GM23248 (cell line): ENCODE measurements around the gene AKT2. TPM values are rescaled to one million over a fixed set of nuclear protein-coding genes. Genes with fewer than 3 reads are reported as not detected.
A peak's percentile ranks its signal among the peaks of the same experiment; 100 is the strongest.

Experiments used
- DNase-seq: peaks from one replicate; pipeline ENCODE4 v3.0.0-alpha.2; 2015
- H2AFZ ChIP-seq: fragments of 200-600 bp; sonication (generic); 2 replicates; pipeline ENCODE4 v1.6.1; 2016; ENCODE audit warnings: antibody characterized with exemption
- H3F3A ChIP-seq: fragments of 200-600 bp; sonication (generic); 2 replicates; pipeline ENCODE4 v1.6.1; 2016; ENCODE audit warnings: mild to moderate bottlenecking, antibody characterized with exemption, mixed run types; ENCODE audit not compliant: insufficient read depth
- H3K27ac ChIP-seq: fragments of 200-600 bp; sonication (generic); 2 replicates; pipeline ENCODE4 v1.5.1; 2016; ENCODE audit warnings: mild to moderate bottlenecking
- H3K27me3 ChIP-seq: fragments of 200-600 bp; sonication (generic); replicated peaks from 2 replicates; pipeline ENCODE4 v1.6.1; 2016; ENCODE audit warnings: mild to moderate bottlenecking; ENCODE audit not compliant: insufficient read depth
- H3K36me3 ChIP-seq: fragments of 200-600 bp; sonication (generic); 2 replicates; pipeline ENCODE4 v1.6.1; 2016; ENCODE audit warnings: low read depth, mild to moderate bottlenecking
- H3K4me1 ChIP-seq: fragments of 200-600 bp; sonication (generic); 2 replicates; pipeline ENCODE4 v1.6.1; 2016; ENCODE audit warnings: mild to moderate bottlenecking; ENCODE audit not compliant: insufficient read depth
- H3K4me2 ChIP-seq: fragments of 200-600 bp; sonication (generic); one replicate; pipeline ENCODE4 v1.6.1; 2016; ENCODE audit warnings: mild to moderate bottlenecking; ENCODE audit not compliant: unreplicated experiment
- H3K4me3 ChIP-seq: fragments of 200-600 bp; sonication (generic); 2 replicates; pipeline ENCODE4 v1.5.1; 2016; ENCODE audit warnings: mild to moderate bottlenecking
- H3K79me2 ChIP-seq: fragments of 200-600 bp; sonication (generic); 2 replicates; pipeline ENCODE4 v1.6.1; 2016; ENCODE audit warnings: mild to moderate bottlenecking; ENCODE audit not compliant: insufficient read depth
- H3K9ac ChIP-seq: fragments of 200-600 bp; sonication (generic); 2 replicates; pipeline ENCODE4 v1.6.1; 2016; ENCODE audit warnings: mild to moderate bottlenecking
- H3K9me2 ChIP-seq: fragments of 200-600 bp; sonication (generic); 2 replicates; pipeline ENCODE4 v1.6.1; 2016; ENCODE audit warnings: mixed run types, mild to moderate bottlenecking, moderate library complexity; ENCODE audit not compliant: insufficient read depth
- H3K9me3 ChIP-seq: fragments of 200-600 bp; sonication (generic); one replicate; pipeline ENCODE4 v1.6.1; 2017; ENCODE audit warnings: low read depth
- H4K20me1 ChIP-seq: fragments of 200-600 bp; sonication (generic); 2 replicates; pipeline ENCODE4 v1.6.0; 2016; ENCODE audit not compliant: insufficient read depth
- EZH2 ChIP-seq: fragments of 200-600 bp; sonication (generic); IDR thresholded peaks from 2 replicates; pipeline ENCODE4 v1.6.1; 2018; ENCODE audit warnings: antibody characterized with exemption, mild to moderate bottlenecking; ENCODE audit not compliant: insufficient read depth, poor library complexity, severe bottlenecking
- EZH2phosphoT487 ChIP-seq: fragments of 200-600 bp; sonication (generic); IDR thresholded peaks from 2 replicates; pipeline ENCODE4 v1.6.1; 2018; ENCODE audit warnings: antibody characterized with exemption, moderate library complexity, mild to moderate bottlenecking, low read depth; ENCODE audit not compliant: insufficient read depth
- WGBS, 2 experiments: methylation state at CpG; one replicate each; pipeline ENCODE4 v1.1.6; 2015 to 2017; ENCODE audit warnings: low lambda C conversion rate in 2 of 2, low coverage in 1 of 2; ENCODE audit errors: missing lambda C conversion rate in 2 of 2; 5-methylcytosine and 5-hydroxymethylcytosine counted together
- in situ Hi-C: fragments of 300-500 bp; cut with MboI; formaldehyde crosslinking; loops from 2 replicates; pipeline ENCODE4 v1.15.0; 2020
- polyA plus RNA-seq: library from polyadenylated mRNA; unstranded; fragments of >200 nt; fragmentation: Nextera tagmentation; extraction: Ambion mirVana; gene quantifications from 2 replicates; pipeline ENCODE4 v1.2.1, GENCODE V29; 2016
- total RNA-seq: library from RNA; depleted of rRNA; stranded (reverse); fragments of >200 nt; shearing (Covaris generic); gene quantifications from 2 replicates; pipeline ENCODE4 v1.2.3, GENCODE V29; 2014

Gene AKT2
- total and polyA plus RNA-seq, 2 experiments from 2014 or later = 41.5 to 123 TPM

DNA sequence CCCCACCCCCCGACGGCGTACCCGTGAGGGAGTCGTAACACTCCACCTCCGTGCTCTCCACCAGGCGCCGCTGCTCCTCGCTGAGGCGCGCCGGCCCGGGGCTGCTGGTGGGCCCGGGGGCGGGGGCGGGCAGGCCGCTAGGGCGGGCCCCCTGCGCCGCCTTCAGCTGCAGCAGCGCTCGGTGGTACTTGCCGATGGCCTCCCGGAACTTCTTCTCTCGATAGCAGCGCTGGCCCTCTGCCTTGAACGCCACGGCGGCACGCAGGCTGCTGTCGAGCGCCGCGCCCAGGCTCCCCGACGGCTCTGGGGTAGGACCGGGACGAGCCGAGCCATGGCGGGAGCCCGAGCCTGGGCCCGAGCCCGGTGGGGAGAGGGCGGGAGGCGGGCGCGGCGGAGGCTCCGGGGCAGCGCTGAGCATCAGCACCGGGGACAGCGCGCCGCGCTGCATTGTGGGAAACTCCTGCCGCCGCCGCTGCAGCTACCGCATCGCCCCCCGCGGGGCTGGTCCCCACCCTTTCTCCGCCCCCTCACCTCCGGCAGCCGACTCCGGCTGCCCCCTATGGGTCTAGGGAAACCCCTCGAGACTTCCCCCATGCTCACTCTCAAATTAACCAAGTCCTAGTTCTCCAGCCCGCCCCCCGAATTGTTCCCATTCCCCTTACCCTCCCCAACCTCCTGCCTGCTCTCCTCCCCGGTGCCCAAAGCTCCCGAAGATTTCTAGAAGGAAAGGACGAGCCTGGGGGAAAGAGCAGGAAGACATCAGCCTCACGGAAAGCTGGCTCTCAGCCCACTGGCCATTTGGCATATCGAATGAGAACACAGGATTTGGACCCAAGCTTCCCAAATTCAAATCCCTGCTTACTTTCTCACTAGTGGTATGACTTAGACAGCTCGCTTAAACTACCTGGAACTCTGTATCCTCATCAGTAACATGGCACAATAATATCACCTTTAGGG is 66.9 kb downstream of the AKT2 start, which contains the start of gene TTC9B:
TTC9B (minus strand) TSS at position 451 of the 957 bp plus-strand sequence; CDS start at position 448, 3 bp downstream.
- TF ChIP-seq EZH2 (no peak), EZH2phosphoT487 (no peak)
- Histone ChIP-seq H3K27ac (no peak within 1 kb of the TSS), H3K79me2 (no peaks in the 10 kb centered on the region), H3K36me3 (no peaks in the 10 kb centered on the region), H3K27me3 (peaks cover 20% of the 10 kb centered on the region), H3K4me1 (0 out of 2 replicates have a peak, but pooled peaks cover 8% of the 10 kb centered on the region), H2AFZ (no peak within 1 kb of the TSS), H3K4me3 (no peak within 1 kb of the TSS), H3K9ac (no peak within 1 kb of the TSS), H3K9me2 (no peaks in the 10 kb centered on the region), H3K4me2 (no peak within 1 kb of the TSS), H4K20me1 (no peaks in the 10 kb centered on the region), H3K9me3 (no peaks in the 10 kb centered on the region), H3F3A (peaks cover 11% of the 10 kb centered on the region; the same call in 1 of the 2 replicates)
- peak; percentile 60 for DNase-seq
- WGBS, 2 experiments = 5 to 6% methylated on average over 24 to 43 of the region's 75 CpGs
- in situ Hi-C loops = no loop called here

DNA sequence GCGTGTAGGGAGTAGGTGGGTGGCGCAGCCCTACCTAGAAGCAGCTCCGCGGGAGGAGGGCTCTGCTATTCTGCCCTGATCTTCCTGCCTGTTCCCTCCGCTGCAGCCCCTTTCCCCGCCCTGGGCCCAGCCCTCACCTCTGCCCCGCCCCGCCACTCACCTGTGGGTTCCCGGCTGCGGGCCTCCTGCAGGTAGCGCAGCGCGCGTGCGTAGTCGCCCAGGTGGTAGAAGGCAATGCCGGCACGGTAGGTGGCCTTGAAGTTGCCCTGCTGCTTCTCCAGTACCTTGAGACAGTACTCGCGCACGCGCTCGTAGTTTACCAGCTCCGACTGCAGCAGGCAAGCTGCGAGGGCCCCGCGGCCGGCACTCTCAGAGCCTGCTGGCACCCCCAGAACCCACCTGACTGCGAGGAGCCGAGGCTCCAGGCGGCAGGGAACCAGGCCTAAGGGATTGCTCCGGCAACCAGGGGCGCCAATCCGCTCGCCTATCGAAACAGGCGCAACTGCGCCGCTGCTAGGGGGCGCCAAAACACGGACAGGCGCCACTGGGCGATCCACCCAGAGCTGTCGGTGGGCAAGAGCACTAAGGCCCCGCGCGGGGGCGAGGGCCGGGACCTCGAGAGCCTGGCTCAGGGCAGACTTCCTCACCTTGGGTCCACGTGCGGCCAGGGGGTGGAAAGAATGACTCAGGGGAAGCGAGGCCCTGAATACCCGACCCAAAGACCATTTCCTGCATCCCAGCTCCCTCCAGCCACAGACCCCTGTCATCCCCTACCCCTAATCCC is 67.9 kb downstream of the AKT2 start:
- no peak overlapping the region for H3K27ac ChIP-seq
- no peaks in the 10 kb centered on the region for H3K79me2 ChIP-seq
- no peak overlapping the region for H3K9ac ChIP-seq
- H3K9me2 ChIP-seq = no peaks in the 10 kb centered on the region
- H3K4me3 ChIP-seq = no peak overlapping the region
- in situ Hi-C loops = no loop called here
- no peaks in the 10 kb centered on the region for H4K20me1 ChIP-seq
- no peaks in the 10 kb centered on the region for H3K9me3 ChIP-seq
- no peaks in the 10 kb centered on the region for H3K36me3 ChIP-seq
- no peak overlapping the region for H3K4me2 ChIP-seq
- DNase-seq = peak; percentile 21
- whole genome bisulfite sequencing, 2 experiments = 13 to 16% methylated on average over 46 to 54 of the region's 54 CpGs
- peaks cover 11% of the 10 kb centered on the region; the same call in 1 of the 2 replicates for H3F3A ChIP-seq
- no peak for TF ChIP-seq EZH2phosphoT487
- TF ChIP-seq EZH2 = no peak
- no peak overlapping the region for H2AFZ ChIP-seq
- H3K27me3 ChIP-seq = peaks cover 20% of the 10 kb centered on the region
- 0 out of 2 replicates have a peak, but pooled peaks cover 8% of the 10 kb centered on the region for H3K4me1 ChIP-seq

DNA sequence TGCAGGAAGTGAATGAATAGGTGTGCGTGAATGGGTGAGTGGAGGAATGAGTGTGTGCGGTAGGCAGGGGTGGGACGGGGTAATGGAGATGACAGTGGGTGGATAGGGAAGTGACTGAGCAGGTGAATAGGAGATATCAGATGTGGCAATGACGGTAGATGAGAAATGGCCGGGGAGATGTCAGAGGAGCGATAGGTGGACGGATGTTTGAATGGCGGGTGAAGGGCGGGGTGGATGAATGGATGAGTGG is 68.4 kb downstream of the AKT2 start:
- in situ Hi-C loops = no loop called here
- Histone ChIP-seq H3K9me2 (no peaks in the 10 kb centered on the region), H3F3A (peaks cover 11% of the 10 kb centered on the region; the same call in 1 of the 2 replicates), H3K79me2 (no peaks in the 10 kb centered on the region), H3K9ac (no peak overlapping the region), H3K4me1 (0 out of 2 replicates have a peak, but pooled peaks cover 8% of the 10 kb centered on the region), H3K9me3 (no peaks in the 10 kb centered on the region), H2AFZ (no peak overlapping the region), H3K27ac (no peak overlapping the region), H3K36me3 (no peaks in the 10 kb centered on the region), H4K20me1 (no peaks in the 10 kb centered on the region), H3K4me2 (no peak overlapping the region), H3K27me3 (peaks cover 20% of the 10 kb centered on the region), H3K4me3 (no peak overlapping the region)
- no peak for DNase-seq
- WGBS, 2 experiments = 26% methylated on average over 9 of the region's 9 CpGs
- TF ChIP-seq EZH2phosphoT487 (no peak), EZH2 (peak; percentile 1)

DNA sequence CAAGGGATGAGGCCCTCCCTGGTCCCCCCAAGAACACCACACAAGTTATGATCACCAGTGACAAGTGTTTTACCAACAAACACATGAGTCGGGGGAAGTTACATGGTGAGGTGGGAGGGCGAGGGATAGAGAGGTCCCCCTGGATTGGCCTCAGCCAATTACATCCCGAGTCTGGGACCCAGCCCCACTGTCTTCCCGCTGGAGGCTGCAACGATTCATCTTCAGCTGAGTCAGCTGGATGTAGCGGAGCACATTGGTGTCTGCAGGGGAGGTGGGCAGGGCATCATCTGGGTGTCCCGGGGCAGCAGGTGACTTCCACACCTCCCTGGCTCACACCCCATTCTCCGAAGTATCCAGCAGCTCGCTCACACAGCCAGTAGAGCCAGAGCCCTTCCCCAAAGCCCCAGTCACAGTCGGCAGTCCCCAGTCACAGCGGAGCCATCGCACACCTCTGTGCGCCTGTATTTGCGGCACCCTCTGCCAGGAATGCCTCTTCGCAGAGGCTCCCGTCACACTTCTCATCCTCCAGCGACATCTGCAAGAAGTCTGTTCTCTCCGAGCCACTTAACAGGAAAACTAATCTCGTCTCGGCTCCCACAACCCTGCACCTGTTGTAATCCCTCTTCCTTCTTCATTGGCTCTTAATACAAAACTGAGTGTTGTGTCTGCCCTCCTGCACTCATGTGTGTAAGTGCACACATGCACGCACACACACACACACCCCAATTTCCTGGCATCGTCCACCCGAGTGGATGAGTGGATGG is 69.0 kb downstream of the AKT2 start:
- TF ChIP-seq EZH2phosphoT487 (no peak), EZH2 (no peak)
- no peaks in the 10 kb centered on the region for H4K20me1 ChIP-seq
- in situ Hi-C loops = no loop called here
- H3K27ac ChIP-seq = no peak overlapping the region
- no peak overlapping the region for H3K4me2 ChIP-seq
- no peaks in the 10 kb centered on the region for H3K9me3 ChIP-seq
- 0 out of 2 replicates have a peak, but pooled peaks cover 8% of the 10 kb centered on the region for H3K4me1 ChIP-seq
- H3K36me3 ChIP-seq = no peaks in the 10 kb centered on the region
- 31 to 34% methylated on average over 23 of the region's 23 CpGs for WGBS, 2 experiments
- no peak overlapping the region for H3K4me3 ChIP-seq
- H3K9me2 ChIP-seq = no peaks in the 10 kb centered on the region
- H2AFZ ChIP-seq = no peak overlapping the region
- H3K9ac ChIP-seq = no peak overlapping the region
- no peak for DNase-seq
- H3K79me2 ChIP-seq = no peaks in the 10 kb centered on the region
- H3K27me3 ChIP-seq = peaks cover 20% of the 10 kb centered on the region
- H3F3A ChIP-seq = peaks cover 11% of the 10 kb centered on the region; the same call in 1 of the 2 replicates
